HG02623 (cell line): Measurements from ENCODE around the gene HSPB3.
"Not testable (repeated sequence)": the region's sequence is repeated elsewhere in the genome, so short reads cannot be mapped to it uniquely, and the experiment has no call there.

ENCODE experiments used
- ATAC-seq: cut with Tn5 transposase; IDR thresholded peaks from one replicate; pipeline ENCODE4 v1.9.1; 2021; ENCODE audit warnings: moderate library complexity; ENCODE audit not compliant: unreplicated experiment

The HSPB3 gene

GRCh38 chr5:54455413-54456157 lies at the start of gene HSPB3:
Gene HSPB3 (plus strand): TSS chr5:54455699. CDS start chr5:54455790, 91 bp downstream.
- ATAC-seq, result no peak

GRCh38 chr5:54411176-54411575 lies 44.3 kb upstream of the HSPB3 start:
- ATAC-seq, result no peak

- no peak for ATAC-seq
These were observed 42.6 kb upstream of the HSPB3 start for GRCh38 chr5:54412913-54413312.

- no peak for ATAC-seq
These were observed 40.4 kb upstream of the HSPB3 start for GRCh38 chr5:54415147-54415546.

- no peak for ATAC-seq
These were observed 39.5 kb upstream of the HSPB3 start for GRCh38 chr5:54415896-54416601.

- ATAC-seq, result peak; percentile 53
These were observed 35.7 kb upstream of the HSPB3 start for GRCh38 chr5:54419573-54420423.

- not testable (repeated sequence) for ATAC-seq
These were observed 35.0 kb upstream of the HSPB3 start for GRCh38 chr5:54420511-54420910.

GRCh38 chr5:54421976-54422375 lies 33.5 kb upstream of the HSPB3 start:
- no peak for ATAC-seq

- no peak for ATAC-seq
These were observed 30.2 kb upstream of the HSPB3 start for GRCh38 chr5:54425258-54425657.

GRCh38 chr5:54426209-54426608 lies 29.3 kb upstream of the HSPB3 start:
- no peak for ATAC-seq

GRCh38 chr5:54434650-54435049 lies 20.8 kb upstream of the HSPB3 start:
- ATAC-seq, result not testable (repeated sequence)

- no peak for ATAC-seq
These were observed 16.7 kb upstream of the HSPB3 start for GRCh38 chr5:54438620-54439389.

- peak; percentile 78 for ATAC-seq
These were observed 15.0 kb upstream of the HSPB3 start for GRCh38 chr5:54440456-54440893.

GRCh38 chr5:54442271-54442670 lies 13.2 kb upstream of the HSPB3 start:
- ATAC-seq, result no peak

GRCh38 chr5:54443270-54443669 lies 12.2 kb upstream of the HSPB3 start:
- ATAC-seq, result peak; percentile 31

- no peak for ATAC-seq
These were observed 9.7 kb upstream of the HSPB3 start for GRCh38 chr5:54445691-54446378.

- ATAC-seq, result no peak
These were observed 9.1 kb upstream of the HSPB3 start for GRCh38 chr5:54446379-54446732.

- ATAC-seq, result no peak
These were observed 5.6 kb upstream of the HSPB3 start for GRCh38 chr5:54449923-54450322.

GRCh38 chr5:54450542-54450941 lies 5.0 kb upstream of the HSPB3 start:
- no peak for ATAC-seq

- ATAC-seq, result no peak
These were observed 2.5 kb upstream of the HSPB3 start for GRCh38 chr5:54453046-54453445.
